ENCODE measurements around the gene GTPBP1. TPM values are rescaled to one million over a fixed set of nuclear protein-coding genes. Genes with fewer than 3 reads are reported as not detected.

GTPBP1 gene
- total and polyA plus RNA-seq, 11 donors = 15.6 to 45.3 (median 28.1) TPM

- Histone ChIP-seq H3K9me3 (no peaks in the 10 kb centered on the region), H3K4me1 (peaks cover 0 to 48% (median 29%) of the 10 kb centered on the region in 12 donors), H3K27ac (peak overlapping the region in 3 of 12 donors; percentile 74 to 88 (median 83)), H3K4me3 (no peak overlapping the region), H3K27me3 (no peaks in the 10 kb centered on the region), H3K36me3 (peaks cover 6 to 98% (median 73%) of the 10 kb centered on the region in 9 donors)
- no peak for ATAC-seq
- intact Hi-C loops (cut with DNase I) = no loop called here
- DNase-seq = peak in 2 of 5 donors; percentile 12 to 51
- 90 to 96% (median 93%) methylated on average over 5 to 7 of the region's 7 CpGs for WGBS, 4 donors
- TF ChIP-seq POLR2A (IDR thresholded peaks at IDR 0.05) = no peak
Measured at GRCh38 chr22:38735126-38735464, 29.4 kb downstream of the GTPBP1 start.

- 70 to 79% (median 79%) methylated on average over 12 to 15 of the region's 15 CpGs for WGBS, 4 donors
- no peaks in the 10 kb centered on the region for H3K27me3 ChIP-seq
- H3K4me3 ChIP-seq = no peak overlapping the region
- H3K27ac ChIP-seq = peak overlapping the region in 2 of 12 donors; percentile 5 to 88
- ATAC-seq = no peak
- DNase-seq = peak in 2 of 5 donors; percentile 20 to 59
- peaks cover 0 to 48% (median 29%) of the 10 kb centered on the region in 12 donors for H3K4me1 ChIP-seq
- TF ChIP-seq CTCF (IDR thresholded peaks at IDR 0.05) = no peak
- no peak for TF ChIP-seq POLR2A (IDR thresholded peaks at IDR 0.05)
- H3K36me3 ChIP-seq = peaks cover 7 to 98% (median 73%) of the 10 kb centered on the region in 9 donors
- H3K9me3 ChIP-seq = no peaks in the 10 kb centered on the region
- intact Hi-C loops (cut with DNase I) = no loop called here
Measured at GRCh38 chr22:38735465-38736256, 29.9 kb downstream of the GTPBP1 start.

- no peaks in the 10 kb centered on the region for H3K9me3 ChIP-seq
- H3K27me3 ChIP-seq = no peaks in the 10 kb centered on the region
- ATAC-seq = no peak
- no peak for TF ChIP-seq POLR2A (IDR thresholded peaks at IDR 0.05)
- no peak for TF ChIP-seq CTCF (IDR thresholded peaks at IDR 0.05)
- peak in 2 of 5 donors; percentile 26 to 44 for DNase-seq
- intact Hi-C loops (cut with DNase I) = no loop called here
- H3K36me3 ChIP-seq = peaks cover 8 to 99% (median 75%) of the 10 kb centered on the region in 9 donors
- H3K4me1 ChIP-seq = peaks cover 0 to 48% (median 29%) of the 10 kb centered on the region in 12 donors
- no peak overlapping the region for H3K4me3 ChIP-seq
- WGBS, 4 donors = 90 to 94% (median 92%) methylated on average over 6 to 7 of the region's 7 CpGs
- peak overlapping the region in 1 of 12 donors; percentile 88 for H3K27ac ChIP-seq
Measured at GRCh38 chr22:38736257-38736570, 30.5 kb downstream of the GTPBP1 start.

GRCh38 chr22:38737302-38738060 is 31.7 kb downstream of the GTPBP1 start:
- Histone ChIP-seq H3K4me3 (no peak overlapping the region), H3K27ac (peak overlapping the region in 2 of 12 donors; percentile 13 to 40), H3K27me3 (no peaks in the 10 kb centered on the region), H3K9me3 (no peaks in the 10 kb centered on the region), H3K36me3 (peaks cover 8 to 99% (median 76%) of the 10 kb centered on the region in 9 donors), H3K4me1 (peaks cover 0 to 37% (median 24%) of the 10 kb centered on the region in 12 donors)
- 77 to 79% (median 77%) methylated on average over 21 of the region's 21 CpGs for WGBS, 4 donors
- DNase-seq (peak in 2 of 5 donors; percentile 9 to 37), ATAC-seq (no peak)
- no peak for TF ChIP-seq POLR2A (IDR thresholded peaks at IDR 0.05)
- TF ChIP-seq CTCF (IDR thresholded peaks at IDR 0.05) = no peak
- intact Hi-C loops (cut with DNase I) = no loop called here

Data from heart left ventricle (tissue), 16 donors.